HCT116 (cell line): Measurements from ENCODE around the gene FAM110A. TPM values are rescaled to one million over a fixed set of nuclear protein-coding genes. Genes with fewer than 3 reads are reported as not detected.

Experiments
- ATAC-seq: fragments of 200-7000 bp; cut with Tn5 transposase; 2 replicates; pipeline ENCODE4 v1.9.1; 2020; ENCODE audit warnings: mild to moderate bottlenecking, moderate library complexity
- BruUV-seq: library from RNA; stranded (reverse); fragments of 400-500 nt; replicated peaks from 2 replicates; lab custom pipeline; 2021; lab: Mats Ljungman, UMichigan
- CTCF ChIA-PET: fragments of 300-600 bp; sonication (Branson Sonifier 250); formaldehyde crosslinking; loops from one replicate; lab custom pipeline; 2021; ENCODE audit warnings: antibody characterized with exemption; lab: Charles Lee
- POLR2A ChIA-PET: fragments of 300-600, 350-600 bp; sonication (Branson Sonifier 250); formaldehyde crosslinking; loops from one replicate; lab custom pipeline; 2021; ENCODE audit warnings: antibody characterized with exemption; lab: Charles Lee
- RAD21 ChIA-PET, 2 experiments: fragments of 300-600 bp; sonication (Branson Sonifier 250); formaldehyde crosslinking; loops; one replicate each; lab custom pipeline; 2023; ENCODE audit warnings: low total read pairs in 2 of 2; ENCODE audit not compliant: uncharacterized antibody in 2 of 2, unreplicated experiment in 2 of 2, low non-redundant PET in 1 of 2; lab: Charles Lee
- DNase-seq: peaks from one replicate; pipeline ENCODE4 v3.0.0-alpha.2; 2010; ENCODE audit warnings: low read depth, low spot score
- H2AFZ ChIP-seq: fragments of 200-600 bp; shearing (Covaris generic), sonication (generic); 2 replicates; pipeline ENCODE4 v1.6.1; 2017; ENCODE audit warnings: low read depth, mixed run types, mixed read lengths, antibody characterized with exemption, low read length; ENCODE audit not compliant: poor library complexity, severe bottlenecking
- H3K27ac ChIP-seq: 2 replicates; pipeline ENCODE4 v1.5.1; 2012; ENCODE audit warnings: low read depth, low read length
- H3K27me3 ChIP-seq: fragments of 200-600 bp; sonication (generic); 2 replicates; pipeline ENCODE4 v1.6.1; 2016; ENCODE audit warnings: mixed run types, low read length, mixed read lengths; ENCODE audit not compliant: insufficient read depth
- H3K36me3 ChIP-seq, 2 experiments: fragments of 200-500 bp in 1 of 2; fragments of 200-600 bp in 1 of 2; sonication (Bioruptor generic) in 1 of 2; sonication (generic) in 1 of 2; 2 replicates each; pipeline versions ENCODE4 v1.5.1 to v1.6.1; 2014 to 2016; ENCODE audit warnings: low read length in 2 of 2, inconsistent platforms in 1 of 2, mixed read lengths in 1 of 2, mixed run types in 1 of 2; ENCODE audit not compliant: insufficient read depth in 2 of 2, control insufficient read depth in 1 of 2
- H3K4me1 ChIP-seq, 2 experiments: fragments of 200-600 bp in 1 of 2; sonication (generic) in 1 of 2; 2 replicates each; pipeline versions ENCODE4 v1.5.1 to v1.6.1; 2012 to 2017; ENCODE audit warnings: low read length in 2 of 2, inconsistent platforms in 1 of 2, mild to moderate bottlenecking in 1 of 2, mixed read lengths in 1 of 2, mixed run types in 1 of 2, moderate library complexity in 1 of 2; ENCODE audit not compliant: insufficient read depth in 2 of 2, control insufficient read depth in 1 of 2
- H3K4me2 ChIP-seq: fragments of 200-600 bp; sonication (generic); 2 replicates; pipeline ENCODE4 v1.6.1; 2017; ENCODE audit warnings: mixed run types, low read length, mixed read lengths
- H3K4me3 ChIP-seq, 2 experiments: fragments of 200-600 bp in 1 of 2; sonication (generic) in 1 of 2; replicated peaks in 1 of 2; 2 replicates each; pipeline ENCODE4 v1.5.1; 2011 to 2016; ENCODE audit warnings: low read length in 2 of 2, control low read depth in 1 of 2, low read depth in 1 of 2, mild to moderate bottlenecking in 1 of 2, mixed read lengths in 1 of 2, mixed run types in 1 of 2
- H3K79me2 ChIP-seq: fragments of 200-600 bp; sonication (generic); 2 replicates; pipeline ENCODE4 v1.6.1; 2017; ENCODE audit warnings: mild to moderate bottlenecking, mixed run types, low read length, moderate library complexity, mixed read lengths; ENCODE audit not compliant: insufficient read depth
- H3K9ac ChIP-seq: fragments of 200-600 bp; sonication (generic); 2 replicates; pipeline ENCODE4 v1.6.1; 2016; ENCODE audit warnings: low read length, mixed read lengths
- H3K9me2 ChIP-seq: fragments of 200-600 bp; sonication (generic), shearing (Covaris generic); 2 replicates; pipeline ENCODE4 v1.6.1; 2017; ENCODE audit warnings: mixed run types, mild to moderate bottlenecking, moderate library complexity; ENCODE audit not compliant: insufficient read depth
- H3K9me3 ChIP-seq, 2 experiments: fragments of 200-500 bp in 1 of 2; fragments of 200-600 bp in 1 of 2; sonication (Bioruptor generic) in 1 of 2; sonication (generic) in 1 of 2; 2 replicates each; pipeline ENCODE4 v1.6.1; 2014 to 2017; ENCODE audit warnings: low read length in 2 of 2, mixed read lengths in 2 of 2, inconsistent platforms in 1 of 2, low read depth in 1 of 2, mild to moderate bottlenecking in 1 of 2, mixed run types in 1 of 2, moderate library complexity in 1 of 2; ENCODE audit not compliant: control insufficient read depth in 1 of 2, insufficient read depth in 1 of 2
- H4K20me1 ChIP-seq: fragments of 200-600 bp; sonication (generic), shearing (Covaris generic); 2 replicates; pipeline ENCODE4 v1.6.1; 2017; ENCODE audit warnings: mixed run types, mild to moderate bottlenecking, moderate library complexity; ENCODE audit not compliant: insufficient read depth
- ATF3 ChIP-seq: IDR thresholded peaks from 2 replicates; pipeline ENCODE4 v1.6.1; 2012
- CBX3 ChIP-seq: IDR thresholded peaks from 2 replicates; pipeline ENCODE4 v1.6.1; 2012; ENCODE audit warnings: low read depth
- CTCF ChIP-seq, 3 experiments: fragments of 200-600 bp in 1 of 3; sonication (generic) in 1 of 3; IDR thresholded peaks in 2 of 3; conservative IDR thresholded peaks in 1 of 3; 2 replicates each; pipeline ENCODE4 v1.5.1; 2012 to 2017; ENCODE audit warnings: low read depth in 2 of 3, low read length in 2 of 3, antibody characterized with exemption in 1 of 3, borderline replicate concordance in 1 of 3, control low read depth in 1 of 3, mild to moderate bottlenecking in 1 of 3, mixed read lengths in 1 of 3, mixed run types in 1 of 3, moderate library complexity in 1 of 3; ENCODE audit not compliant: insufficient read depth in 1 of 3
- EGR1 ChIP-seq: IDR thresholded peaks from 2 replicates; pipeline ENCODE4 v1.6.1; 2012; ENCODE audit warnings: low read depth
- ELF1 ChIP-seq: IDR thresholded peaks from 2 replicates; pipeline ENCODE4 v1.6.1; 2012; ENCODE audit warnings: low read depth, borderline replicate concordance
- EZH2phosphoT487 ChIP-seq: fragments of 200-600 bp; IDR thresholded peaks from 2 replicates; pipeline ENCODE4 v1.6.1; 2018; ENCODE audit warnings: antibody characterized with exemption, borderline replicate concordance
- REST ChIP-seq: IDR thresholded peaks from 2 replicates; pipeline ENCODE4 v1.6.1; 2012; ENCODE audit warnings: low read depth
- SIN3A ChIP-seq: IDR thresholded peaks from 2 replicates; pipeline ENCODE4 v1.6.1; 2012; ENCODE audit warnings: low read depth
- TCF7L2 ChIP-seq: IDR thresholded peaks from 2 replicates; pipeline ENCODE4 v1.7.0; 2011; ENCODE audit warnings: borderline replicate concordance, inconsistent platforms; ENCODE audit not compliant: insufficient read depth, insufficient read length; ENCODE audit errors: extremely low read depth
- YY1 ChIP-seq: IDR thresholded peaks from 2 replicates; pipeline ENCODE4 v1.6.1; 2011; ENCODE audit warnings: low read length, low read depth, moderate library complexity, mild to moderate bottlenecking; ENCODE audit not compliant: insufficient replicate concordance; ENCODE audit errors: extremely low read depth
- intact Hi-C: fragments of 100-400 bp; cut with micrococcal nuclease; formaldehyde crosslinking; loops from 2 replicates; pipeline ENCODE4 v1.10.0; 2022
- total RNA-seq: library from RNA; stranded (reverse); gene quantifications from one replicate; pipeline ENCODE4 v1.2.1, GENCODE V29; 2021; ENCODE audit not compliant: unreplicated experiment

Gene FAM110A
- total RNA-seq, 1 experiment from 2014 or later = 26.4 TPM

GRCh38 chr20:871948-872347 is 38.4 kb downstream of the FAM110A start:
- H3K27me3 ChIP-seq = peaks cover 15% of the 10 kb centered on the region; the same call in 1 of the 2 replicates
- no peak overlapping the region for H3K4me3 ChIP-seq
- no peaks in the 10 kb centered on the region; a peak in 2 of 4 replicates for H3K4me1 ChIP-seq
- BruUV-seq = no TSS peak
- RAD21 ChIA-PET = no interaction called here
- no peak overlapping the region for H3K9ac ChIP-seq
- no peak overlapping the region for H3K27ac ChIP-seq
- no peak overlapping the region for H2AFZ ChIP-seq
- intact Hi-C loops = no loop called here
- no peaks in the 10 kb centered on the region for H3K9me2 ChIP-seq
- no peaks in the 10 kb centered on the region; the same call in 1 of the 2 replicates for H4K20me1 ChIP-seq
- no peaks in the 10 kb centered on the region for H3K9me3 ChIP-seq
- DNase-seq (no peak), ATAC-seq (no peak)
- no peak overlapping the region for H3K4me2 ChIP-seq
- H3K36me3 ChIP-seq = no peaks in the 10 kb centered on the region
- H3K79me2 ChIP-seq = no peaks in the 10 kb centered on the region
- POLR2A ChIA-PET = no interaction called here
- TF ChIP-seq REST (no peak), YY1 (no peak), ATF3 (no peak), ELF1 (no peak), TCF7L2 (no peak), EGR1 (no peak), CBX3 (no peak), SIN3A (no peak), CTCF (IDR thresholded peaks at IDR 0.05 in 2 of 3, conservative IDR thresholded peaks at IDR 0.05 in 1 of 3; ENCODE audit: borderline replicate concordance in 1 of 3, insufficient read depth in 1 of 3, low read depth in 2 of 3, low read length in 2 of 3) (no peak), EZH2phosphoT487 (no peak)
- CTCF ChIA-PET = no interaction called here
